T-helper 17 cell (primary cell): Measurements from ENCODE around the gene CD99L2. TPM values are rescaled to one million over a fixed set of nuclear protein-coding genes. Genes with fewer than 3 reads are reported as not detected.

Experiments
- ATAC-seq: fragments of 150-1000 bp; cut with Tn5 transposase; 2 replicates; pipeline ENCODE4 v1.10.0; 2021; ENCODE audit warnings: mild to moderate bottlenecking, moderate library complexity
- DNase-seq, 3 donors: peaks; one replicate each; pipeline versions ENCODE4 v3.0.0 to v3.0.0-alpha.2; 2020 to 2021
- H3K9me3 ChIP-seq: one replicate; pipeline ENCODE4 v1.7.0; 2013; ENCODE audit warnings: low read length, mild to moderate bottlenecking; ENCODE audit not compliant: control insufficient read depth, poor library complexity, severe bottlenecking
- H3K27ac Mint-ChIP-seq: one replicate; pipeline ENCODE4 v1.8.0; 2022; ENCODE audit warnings: mild to moderate bottlenecking, moderate library complexity, mixed read lengths
- H3K27me3 Mint-ChIP-seq: one replicate; pipeline ENCODE4 v1.8.0; 2022; ENCODE audit warnings: mixed read lengths
- H3K36me3 Mint-ChIP-seq: one replicate; pipeline ENCODE4 v1.8.0; 2022; ENCODE audit warnings: low read depth, mixed read lengths
- H3K4me1 Mint-ChIP-seq: one replicate; pipeline ENCODE4 v1.8.0; 2022; ENCODE audit warnings: mild to moderate bottlenecking, mixed read lengths
- H3K4me3 Mint-ChIP-seq: one replicate; pipeline ENCODE4 v1.8.0; 2022; ENCODE audit warnings: mild to moderate bottlenecking, moderate library complexity, mixed read lengths
- total RNA-seq, 4 donors: library from RNA in 2 of 4; stranded (reverse) in 2 of 4; gene quantifications; one replicate each; pipeline ENCODE4 v1.2.3 and lab custom pipeline; 2022 to 2026

CD99L2 gene
- total RNA-seq, 2 donors from 2014 or later: 9.4 to 10.4 TPM

DNA sequence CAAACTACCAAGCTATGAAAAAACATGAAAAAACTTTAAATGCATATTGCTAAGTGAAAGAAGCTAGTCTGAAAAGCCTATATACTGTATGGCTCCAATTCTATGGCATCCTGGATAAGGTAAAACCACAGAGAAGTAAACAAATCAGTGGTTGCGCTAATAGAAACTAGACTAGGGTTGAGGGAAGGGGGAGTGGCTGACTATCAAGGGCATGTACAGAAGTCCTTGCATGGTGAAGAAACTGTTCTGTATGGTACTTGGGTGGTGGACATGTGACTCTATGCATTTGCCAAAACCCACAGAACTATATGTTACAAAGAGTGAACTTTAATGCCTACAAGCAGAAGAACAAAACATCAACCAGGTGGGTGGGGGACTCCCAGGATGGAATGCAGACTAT is 108.4 kb downstream of the CD99L2 start:
- ATAC-seq (no peak), DNase-seq (no peak)
- no peaks in the 10 kb centered on the region for H3K4me1 Mint-ChIP-seq
- H3K4me3 Mint-ChIP-seq: no peak overlapping the region
- H3K9me3 ChIP-seq: no peaks in the 10 kb centered on the region
- H3K27me3 Mint-ChIP-seq: no peaks in the 10 kb centered on the region
- H3K27ac Mint-ChIP-seq: no peak overlapping the region
- peaks cover 6% of the 10 kb centered on the region for H3K36me3 Mint-ChIP-seq

- Mint-ChIP-seq H3K4me1 (no peaks in the 10 kb centered on the region), H3K36me3 (no peaks in the 10 kb centered on the region), H3K27ac (no peak overlapping the region), H3K4me3 (no peak overlapping the region), H3K27me3 (no peaks in the 10 kb centered on the region)
- ATAC-seq (no peak), DNase-seq (no peak)
- no peaks in the 10 kb centered on the region for H3K9me3 ChIP-seq
Observed at GRCh38 chrX:150781677-150782076, 116.8 kb downstream of the CD99L2 start.

DNA sequence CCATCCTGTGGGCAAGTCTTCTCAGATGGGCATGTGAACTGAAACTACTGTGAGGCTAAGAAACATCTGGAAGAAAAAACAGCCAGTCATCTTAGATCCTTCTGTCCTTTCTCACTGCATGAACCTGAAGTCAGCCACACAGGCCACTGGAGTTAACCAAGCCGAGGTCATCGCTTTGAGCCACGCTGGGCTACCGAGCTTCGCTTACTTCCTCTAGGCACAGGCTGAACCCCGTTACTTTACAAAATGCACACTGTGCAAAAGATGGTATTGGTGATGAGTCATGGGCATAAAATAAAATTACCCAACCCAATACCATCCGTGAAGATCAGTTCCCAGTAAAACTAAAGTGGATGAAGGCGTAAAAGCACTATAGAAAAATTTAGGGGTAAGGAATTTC is 119.1 kb downstream of the CD99L2 start:
- ATAC-seq: no peak
- Mint-ChIP-seq H3K4me3 (no peak overlapping the region), H3K36me3 (no peaks in the 10 kb centered on the region), H3K4me1 (no peaks in the 10 kb centered on the region), H3K27me3 (no peaks in the 10 kb centered on the region), H3K27ac (no peak overlapping the region)
- no peaks in the 10 kb centered on the region for H3K9me3 ChIP-seq
- no peak for DNase-seq

- ATAC-seq (no peak), DNase-seq (no peak)
- no peaks in the 10 kb centered on the region for H3K9me3 ChIP-seq
- Mint-ChIP-seq H3K27me3 (no peaks in the 10 kb centered on the region), H3K27ac (no peak overlapping the region), H3K4me1 (no peaks in the 10 kb centered on the region), H3K36me3 (no peaks in the 10 kb centered on the region), H3K4me3 (no peak overlapping the region)
Observed at GRCh38 chrX:150777328-150777992, 121.0 kb downstream of the CD99L2 start.

GRCh38 chrX:150775569-150776350 is 122.7 kb downstream of the CD99L2 start:
- no peaks in the 10 kb centered on the region for H3K36me3 Mint-ChIP-seq
- H3K4me3 Mint-ChIP-seq: no peak overlapping the region
- no peak overlapping the region for H3K27ac Mint-ChIP-seq

DNA sequence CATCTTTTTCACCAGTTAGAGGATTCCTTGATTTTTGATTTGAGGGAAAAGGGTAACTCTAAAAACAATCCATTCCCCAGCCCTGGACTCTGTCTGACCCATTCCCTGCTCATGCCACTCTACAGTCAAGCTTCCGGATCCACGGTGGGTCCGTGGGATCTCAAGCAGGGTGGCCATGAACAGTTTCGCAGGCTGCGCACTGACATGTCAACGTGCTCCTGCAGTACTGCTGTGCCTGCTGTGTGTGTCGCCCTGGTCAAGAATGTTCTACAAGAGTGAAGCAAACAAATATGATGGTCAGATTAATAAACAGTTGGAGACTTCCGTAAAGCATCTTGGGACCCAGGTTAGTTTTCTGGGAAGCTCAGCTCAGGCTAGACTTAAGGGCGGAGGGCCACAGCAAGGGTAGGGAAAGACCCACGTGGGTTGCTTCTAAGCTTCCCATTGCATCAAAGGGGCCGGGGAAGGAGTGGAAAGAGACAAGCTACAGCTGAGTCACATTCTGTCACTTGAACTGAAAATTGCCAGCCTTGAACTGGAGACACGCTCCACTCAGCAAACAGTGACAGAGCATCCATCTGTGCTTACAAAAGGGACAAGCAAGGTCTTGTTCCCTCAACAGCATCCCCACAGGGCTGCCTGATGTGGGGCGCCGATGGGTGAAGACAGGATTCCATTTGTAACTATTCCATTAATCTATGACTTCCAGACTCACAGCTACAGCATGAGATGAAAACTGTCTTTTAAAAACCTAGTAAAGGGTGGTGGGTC is 123.5 kb downstream of the CD99L2 start:
- H3K36me3 Mint-ChIP-seq: no peaks in the 10 kb centered on the region

More at GRCh38 chrX:150775569-150776350, 122.7 kb downstream of the CD99L2 start:
- H3K9me3 ChIP-seq: no peaks in the 10 kb centered on the region
- Mint-ChIP-seq H3K4me1 (peaks cover 2% of the 10 kb centered on the region), H3K27me3 (no peaks in the 10 kb centered on the region)
- no peak for ATAC-seq
- DNase-seq: no peak

DNA sequence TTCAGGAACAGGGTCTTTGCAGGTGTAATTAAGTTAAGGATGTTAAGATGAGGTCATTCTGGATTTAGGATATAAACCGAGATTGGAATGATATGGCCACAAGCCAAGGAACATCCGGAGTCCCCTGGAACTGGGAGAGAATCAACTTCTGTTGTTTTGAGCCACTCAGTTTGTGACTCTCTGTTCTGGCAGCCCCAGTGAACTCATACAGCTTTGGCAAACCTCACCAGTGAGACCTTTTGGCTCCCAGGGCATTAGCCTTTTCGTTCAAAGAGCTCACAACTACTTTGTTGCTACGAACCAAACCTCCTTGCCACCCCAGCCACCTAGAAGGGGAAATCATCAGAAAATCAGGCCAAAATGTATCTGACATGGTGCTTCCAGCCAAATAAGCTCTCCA is 124.8 kb downstream of the CD99L2 start:
- no peak overlapping the region for H3K27ac Mint-ChIP-seq
- peaks cover 2% of the 10 kb centered on the region for H3K4me1 Mint-ChIP-seq
- no peaks in the 10 kb centered on the region for H3K9me3 ChIP-seq
- no peaks in the 10 kb centered on the region for H3K36me3 Mint-ChIP-seq
- no peak for ATAC-seq
- H3K27me3 Mint-ChIP-seq: no peaks in the 10 kb centered on the region
- no peak for DNase-seq
- H3K4me3 Mint-ChIP-seq: no peak overlapping the region

More for the DNA sequence above, 123.5 kb downstream of the CD99L2 start:
- ATAC-seq (no peak), DNase-seq (no peak)
- no peaks in the 10 kb centered on the region for H3K9me3 ChIP-seq
- H3K27ac Mint-ChIP-seq: no peak overlapping the region
- no peaks in the 10 kb centered on the region for H3K27me3 Mint-ChIP-seq
- H3K4me1 Mint-ChIP-seq: peaks cover 2% of the 10 kb centered on the region
- peak overlapping the region; percentile 68 for H3K4me3 Mint-ChIP-seq

DNA sequence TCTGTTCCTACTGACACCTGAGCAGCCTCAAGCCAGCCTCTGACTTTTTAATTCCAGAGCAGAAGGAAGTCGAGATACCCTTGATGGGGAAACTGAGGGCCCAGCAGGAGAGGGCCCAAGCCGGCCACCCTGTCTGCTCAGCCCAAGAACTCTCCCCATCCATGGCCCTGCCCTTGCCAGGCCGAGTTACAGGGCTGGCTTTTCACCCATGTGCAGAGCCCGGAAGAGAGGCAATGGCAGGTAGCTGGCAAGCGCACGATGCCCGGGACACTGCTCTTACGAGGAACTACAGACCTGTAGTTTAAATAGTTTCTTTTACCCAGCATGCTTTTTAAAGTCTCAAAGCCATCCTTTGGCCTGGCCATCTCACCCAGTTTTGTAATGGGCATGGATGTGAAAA is 125.4 kb downstream of the CD99L2 start:
- Mint-ChIP-seq H3K27ac (no peak overlapping the region), H3K4me3 (no peak overlapping the region), H3K4me1 (peaks cover 2% of the 10 kb centered on the region), H3K27me3 (no peaks in the 10 kb centered on the region), H3K36me3 (no peaks in the 10 kb centered on the region)
- DNase-seq (no peak), ATAC-seq (no peak)
- H3K9me3 ChIP-seq: no peaks in the 10 kb centered on the region

DNA sequence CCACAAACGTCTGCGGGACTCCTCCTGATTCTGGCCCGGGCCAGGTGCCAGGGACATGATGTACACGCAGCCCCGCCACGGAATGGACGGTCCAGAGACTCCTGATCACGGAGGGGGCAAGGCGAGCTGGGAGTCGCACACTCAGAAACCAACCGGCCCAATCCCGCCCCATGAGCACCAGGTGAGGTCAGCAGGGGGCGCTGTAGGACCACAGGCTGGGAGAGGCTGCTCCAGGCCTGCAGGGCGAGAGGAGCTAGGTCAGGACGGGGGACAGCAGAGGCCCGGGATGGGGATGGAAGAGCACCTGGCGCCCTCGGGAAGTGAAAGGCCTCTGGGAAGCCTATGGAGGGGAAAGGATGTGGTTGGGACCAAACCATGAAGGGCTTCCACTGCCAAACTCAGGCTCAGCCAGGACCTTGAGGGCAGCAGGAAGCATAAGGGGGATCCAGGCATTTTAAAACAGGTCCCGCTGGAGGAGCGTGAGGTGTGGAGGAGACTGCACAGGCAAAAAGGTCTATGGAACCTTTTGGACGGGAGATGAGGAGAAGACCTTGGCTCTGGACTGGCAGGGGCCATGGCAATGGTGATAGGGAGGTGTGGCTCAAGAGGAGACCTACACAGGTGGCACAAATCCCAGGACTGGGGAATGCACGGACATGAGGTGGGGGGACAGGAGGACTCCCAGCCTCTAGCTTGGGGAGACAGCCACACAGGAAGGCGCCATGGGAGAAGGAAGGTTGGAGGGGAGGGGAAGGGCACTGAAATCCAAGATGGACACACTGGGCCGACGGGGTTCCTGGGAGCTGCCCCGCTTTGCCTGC is 126.1 kb downstream of the CD99L2 start:
- H3K9me3 ChIP-seq: no peaks in the 10 kb centered on the region
- H3K27me3 Mint-ChIP-seq: no peaks in the 10 kb centered on the region
- ATAC-seq (peak; percentile 77), DNase-seq (peak; percentile 54 to 65 (median 56))
- no peak overlapping the region for H3K27ac Mint-ChIP-seq
- H3K4me3 Mint-ChIP-seq: peak overlapping the region; percentile 25
- peaks cover 2% of the 10 kb centered on the region for H3K4me1 Mint-ChIP-seq
- H3K36me3 Mint-ChIP-seq: no peaks in the 10 kb centered on the region

DNA sequence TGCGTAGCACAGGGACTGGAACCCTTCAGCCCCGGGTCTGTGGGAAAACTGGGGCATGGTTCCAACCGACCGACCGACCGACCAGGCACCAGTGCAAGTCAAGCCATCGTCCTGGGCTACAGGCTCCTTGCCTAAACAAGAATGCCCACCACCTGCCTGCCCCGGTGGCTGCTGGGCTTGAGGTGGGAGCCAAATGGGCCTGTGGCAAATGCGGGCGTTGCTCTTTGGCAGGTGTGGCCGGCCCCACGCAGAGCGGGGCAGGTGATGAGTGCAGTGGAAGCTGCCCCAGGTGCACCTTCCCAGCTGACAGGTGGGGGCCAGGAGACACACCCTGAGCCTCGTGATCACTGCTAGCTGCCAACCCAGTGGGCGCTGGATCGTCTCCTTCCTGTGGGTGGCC is 127.4 kb downstream of the CD99L2 start:
- Mint-ChIP-seq H3K27me3 (no peaks in the 10 kb centered on the region), H3K36me3 (no peaks in the 10 kb centered on the region), H3K4me1 (peaks cover 2% of the 10 kb centered on the region)

GRCh38 chrX:150770623-150771022 is 127.8 kb downstream of the CD99L2 start:
- H3K9me3 ChIP-seq: no peaks in the 10 kb centered on the region
- ATAC-seq: no peak
- no peak overlapping the region for H3K4me3 Mint-ChIP-seq
- no peak for DNase-seq
- H3K36me3 Mint-ChIP-seq: no peaks in the 10 kb centered on the region
- peaks cover 2% of the 10 kb centered on the region for H3K4me1 Mint-ChIP-seq
- H3K27ac Mint-ChIP-seq: no peak overlapping the region
- no peaks in the 10 kb centered on the region for H3K27me3 Mint-ChIP-seq

More for the DNA sequence above, 127.4 kb downstream of the CD99L2 start:
- DNase-seq (no peak), ATAC-seq (no peak)
- Mint-ChIP-seq H3K4me3 (no peak overlapping the region), H3K27ac (no peak overlapping the region)
- no peaks in the 10 kb centered on the region for H3K9me3 ChIP-seq

DNA sequence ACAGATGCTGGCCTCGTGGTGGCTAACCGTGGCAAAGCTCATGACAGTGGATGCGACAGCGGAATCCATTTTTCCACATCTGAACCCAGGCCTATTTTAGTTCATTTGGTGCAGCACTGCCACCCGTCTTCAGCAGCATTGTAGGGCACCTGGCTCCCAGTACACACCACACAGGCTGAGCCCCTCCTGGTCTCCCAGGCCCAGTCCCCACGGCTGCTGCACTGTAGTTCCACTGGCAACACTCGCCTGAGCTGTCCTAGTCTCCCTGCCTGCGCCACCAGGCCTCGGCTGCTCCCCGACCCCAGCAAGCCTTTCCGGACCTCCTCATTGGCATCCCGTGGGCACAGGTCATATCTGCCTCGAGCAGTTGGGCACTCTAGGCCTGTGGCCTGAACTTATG is 129.1 kb downstream of the CD99L2 start:
- no peaks in the 10 kb centered on the region for H3K9me3 ChIP-seq
- ATAC-seq (no peak), DNase-seq (no peak)
- Mint-ChIP-seq H3K4me3 (no peak overlapping the region), H3K4me1 (peaks cover 2% of the 10 kb centered on the region), H3K36me3 (no peaks in the 10 kb centered on the region), H3K27me3 (no peaks in the 10 kb centered on the region), H3K27ac (no peak overlapping the region)
